GM18873 (cell line): ENCODE measurements around the gene CMPK1.

ENCODE experiments used
- ATAC-seq: cut with Tn5 transposase; IDR thresholded peaks from one replicate; pipeline ENCODE4 v1.9.1; 2021; ENCODE audit warnings: mild to moderate bottlenecking, moderate library complexity, moderate number of reproducible peaks; ENCODE audit not compliant: unreplicated experiment, low FRiP score

The CMPK1 gene

GRCh38 chr1:47418122-47418521, 84.5 kb downstream of the CMPK1 start:
- ATAC-seq, result no peak

- no peak for ATAC-seq
Measured at GRCh38 chr1:47418681-47419325, 85.2 kb downstream of the CMPK1 start.

GRCh38 chr1:47420547-47420946, 87.0 kb downstream of the CMPK1 start:
- no peak for ATAC-seq

- ATAC-seq, result no peak
Measured at GRCh38 chr1:47423872-47424271, 90.3 kb downstream of the CMPK1 start.

- no peak for ATAC-seq
Measured at GRCh38 chr1:47424336-47424982, 90.9 kb downstream of the CMPK1 start.
